Chondrocyte (in vitro differentiated cells): Measurements from ENCODE around the gene SLC22A5. TPM values are rescaled to one million over a fixed set of nuclear protein-coding genes. Genes with fewer than 3 reads are reported as not detected.
A peak's percentile ranks its signal among the peaks of the same experiment; 100 is the strongest.

Experiments used
- DNase-seq: peaks from one replicate; pipeline ENCODE4 v3.0.0; 2021; ENCODE audit warnings: mixed read lengths, low spot score
- H3K27ac Mint-ChIP-seq: one replicate; pipeline ENCODE4 v1.8.0; 2021; ENCODE audit warnings: mild to moderate bottlenecking, moderate library complexity, mixed read lengths; ENCODE audit not compliant: unreplicated experiment
- H3K27me3 Mint-ChIP-seq: 2 replicates; pipeline ENCODE4 v1.8.0; 2021; ENCODE audit warnings: low read depth, mixed read lengths
- H3K36me3 Mint-ChIP-seq: 2 replicates; pipeline ENCODE4 v1.8.0; 2021; ENCODE audit warnings: low read depth, mixed read lengths
- H3K4me1 Mint-ChIP-seq: 2 replicates; pipeline ENCODE4 v1.8.0; 2021; ENCODE audit warnings: low read depth, mild to moderate bottlenecking, mixed read lengths
- H3K4me3 Mint-ChIP-seq: one replicate; pipeline ENCODE4 v1.8.0; 2021; ENCODE audit warnings: mild to moderate bottlenecking, moderate library complexity, mixed read lengths; ENCODE audit not compliant: unreplicated experiment
- H3K9me3 Mint-ChIP-seq: 2 replicates; pipeline ENCODE4 v1.8.0; 2021; ENCODE audit warnings: low read depth, mixed read lengths
- CTCF ChIP-seq: fragments of 200-600 bp; sonication (generic); IDR thresholded peaks from 2 replicates; pipeline ENCODE4 v1.5.0; 2021; ENCODE audit warnings: antibody characterized with exemption, mild to moderate bottlenecking, moderate library complexity
- total RNA-seq: library from RNA; stranded (reverse); gene quantifications from 3 replicates; pipeline ENCODE4 v1.2.1, GENCODE V29; 2021

SLC22A5 gene
- total RNA-seq, 1 donor from 2014 or later: 6.1 TPM

GRCh38 chr5:132371603-132371994, 2.1 kb downstream of the SLC22A5 start:
- Mint-ChIP-seq H3K36me3 (no peaks in the 10 kb centered on the region), H3K9me3 (no peaks in the 10 kb centered on the region), H3K27ac (no peak overlapping the region), H3K4me3 (peak overlapping the region; percentile 78), H3K27me3 (no peaks in the 10 kb centered on the region), H3K4me1 (peaks cover 37% of the 10 kb centered on the region)
- TF ChIP-seq CTCF: no peak
- DNase-seq: no peak

- no peak for DNase-seq
- H3K4me3 Mint-ChIP-seq: no peak overlapping the region
- peaks cover 37% of the 10 kb centered on the region for H3K4me1 Mint-ChIP-seq
- H3K27ac Mint-ChIP-seq: peak overlapping the region; percentile 51
- no peaks in the 10 kb centered on the region for H3K36me3 Mint-ChIP-seq
- no peak for TF ChIP-seq CTCF
- H3K27me3 Mint-ChIP-seq: no peaks in the 10 kb centered on the region
- no peaks in the 10 kb centered on the region for H3K9me3 Mint-ChIP-seq
These were observed 2.6 kb downstream of the SLC22A5 start for GRCh38 chr5:132372127-132372526.

GRCh38 chr5:132372542-132372941, 3.0 kb downstream of the SLC22A5 start:
- Mint-ChIP-seq H3K4me3 (no peak overlapping the region), H3K4me1 (peaks cover 35% of the 10 kb centered on the region), H3K36me3 (no peaks in the 10 kb centered on the region), H3K27ac (no peak overlapping the region), H3K27me3 (no peaks in the 10 kb centered on the region), H3K9me3 (no peaks in the 10 kb centered on the region)
- TF ChIP-seq CTCF: no peak
- DNase-seq: no peak

DNA sequence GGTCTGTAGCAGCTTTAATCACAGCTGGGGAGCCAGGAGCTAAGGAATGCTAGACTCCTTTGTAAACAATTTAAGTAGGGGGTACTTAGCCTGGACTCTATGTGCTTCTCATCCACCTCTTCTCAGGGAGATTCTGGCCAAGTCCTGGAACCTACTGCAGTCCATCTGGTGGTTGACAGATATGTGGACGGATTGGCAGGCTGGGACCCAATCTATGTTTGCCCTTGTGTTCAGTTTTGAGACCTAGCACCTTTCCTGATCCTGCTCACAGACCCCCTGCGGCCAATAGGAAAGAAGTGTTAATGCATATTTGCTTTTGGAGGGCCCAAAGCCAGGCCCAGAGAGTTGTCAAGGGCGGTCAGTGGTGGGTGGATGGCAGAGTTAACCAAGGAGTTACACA, 6.4 kb downstream of the SLC22A5 start:
- no peak for DNase-seq
- Mint-ChIP-seq H3K27me3 (no peaks in the 10 kb centered on the region), H3K36me3 (peaks cover 11% of the 10 kb centered on the region), H3K4me1 (peaks cover 22% of the 10 kb centered on the region), H3K4me3 (no peak overlapping the region), H3K27ac (no peak overlapping the region), H3K9me3 (no peaks in the 10 kb centered on the region)
- no peak for TF ChIP-seq CTCF

DNA sequence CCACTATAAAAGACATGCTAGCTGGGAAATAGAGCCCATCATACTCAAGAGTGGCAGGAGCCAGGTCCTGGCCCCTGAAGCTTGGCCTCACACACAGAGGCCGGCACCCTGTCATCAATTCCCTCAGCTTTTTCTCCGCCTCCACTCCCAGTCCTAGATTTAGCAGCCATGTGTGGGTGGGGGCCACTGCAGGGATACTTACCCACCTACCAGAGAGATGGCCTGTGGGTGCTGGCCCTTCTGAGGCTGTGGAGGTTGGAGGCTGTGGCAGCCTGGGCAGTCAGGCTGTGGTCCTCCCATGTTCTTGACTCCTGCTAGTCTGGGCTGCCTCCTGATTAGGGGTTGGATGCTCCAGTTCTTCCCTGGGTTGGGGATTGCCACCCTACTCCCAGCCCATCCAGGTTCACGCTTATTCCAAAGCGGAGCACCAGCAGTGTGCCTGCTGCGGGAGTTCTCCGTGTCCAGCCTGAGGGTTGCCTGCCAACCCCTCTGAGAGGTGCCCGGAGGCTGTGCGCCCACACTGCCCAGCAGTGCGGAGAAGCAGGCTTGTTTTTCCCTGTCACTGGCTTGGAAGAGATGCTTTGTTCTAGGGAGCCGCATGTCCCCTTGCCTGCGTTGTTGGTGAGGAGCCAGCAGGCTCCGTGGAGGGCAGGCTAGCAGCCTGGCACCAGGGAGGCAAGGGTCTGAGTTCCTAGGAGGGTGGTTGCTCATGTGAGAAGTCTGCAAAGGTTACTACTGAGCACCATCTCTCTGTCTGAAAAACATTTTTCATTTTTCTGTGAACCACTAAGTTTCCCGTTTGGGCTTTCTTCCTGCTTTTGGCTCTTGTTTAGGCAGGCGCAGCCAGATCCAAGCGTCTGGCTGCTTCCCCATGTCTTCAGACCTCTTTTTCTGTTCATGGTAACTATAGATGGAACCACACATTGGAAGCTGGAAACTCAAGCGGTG, 7.5 kb downstream of the SLC22A5 start:
- peaks cover 12% of the 10 kb centered on the region for H3K4me1 Mint-ChIP-seq
- H3K36me3 Mint-ChIP-seq: peaks cover 11% of the 10 kb centered on the region
- H3K27ac Mint-ChIP-seq: no peak overlapping the region
- no peak for TF ChIP-seq CTCF
- no peaks in the 10 kb centered on the region for H3K27me3 Mint-ChIP-seq
- no peak overlapping the region for H3K4me3 Mint-ChIP-seq
- peak; percentile 53 for DNase-seq
- H3K9me3 Mint-ChIP-seq: no peaks in the 10 kb centered on the region
